Motor neuron (in vitro differentiated cells): ENCODE results near the gene PIPOX. TPM values are rescaled to one million over a fixed set of nuclear protein-coding genes. Genes with fewer than 3 reads are reported as not detected.

Experiments used
- ATAC-seq, 8 experiments: fragments of 200-7000 bp; cut with Tn5 transposase; replicated peaks in 6 of 8; 2 replicates each; pipeline ENCODE4 v1.8.0; 2021; ENCODE audit warnings: mild to moderate bottlenecking in 8 of 8, moderate library complexity in 8 of 8
- H3K27ac ChIP-seq, 2 donors: fragments of 250-450 bp; sonication (Bioruptor Pico); 2 replicates each; pipeline ENCODE4 v1.9.0; 2021; ENCODE audit warnings: antibody characterized with exemption in 2 of 2, mild to moderate bottlenecking in 2 of 2, moderate library complexity in 1 of 2
- H3K4me1 ChIP-seq, 2 donors: fragments of 250-450 bp; sonication (Bioruptor Pico); replicated peaks in 1 of 2; 2 replicates each; pipeline ENCODE4 v1.6.1; 2021; ENCODE audit warnings: antibody characterized with exemption in 2 of 2, mild to moderate bottlenecking in 2 of 2, moderate library complexity in 1 of 2
- H3K4me3 ChIP-seq, 5 donors: fragments of 250-450 bp; sonication (Bioruptor Pico); 2 replicates each; pipeline ENCODE4 v1.9.0; 2021; ENCODE audit warnings: antibody characterized with exemption in 5 of 5, mild to moderate bottlenecking in 5 of 5, moderate library complexity in 4 of 5
- WGBS, 10 experiments: fragments of 450-650 bp; shearing (Covaris generic); methylation state at CpG; one replicate each; pipeline ENCODE4 v1.0.0; 2022; 5-methylcytosine and 5-hydroxymethylcytosine counted together
- in situ Hi-C, 9 experiments: fragments of 400-800 bp; cut with MboI; loops; one replicate each; pipeline ENCODE4 v1.15.0; 2021; ENCODE audit warnings: low sequenced_read_pairs in 9 of 9, low pct_unique_long_range_greater_than_20kb in 2 of 9; ENCODE audit not compliant: unreplicated experiment in 9 of 9
- total RNA-seq, 8 experiments: library from RNA; unstranded; fragments of 300-600 nt; gene quantifications; 2 replicates each; pipeline versions ENCODE4 v1.2.3 to v1.2.4, GENCODE V29; 2022

Gene PIPOX
- total RNA-seq, 8 experiments from 2014 or later: 1.6 to 11.8 (median 4.6) TPM

DNA sequence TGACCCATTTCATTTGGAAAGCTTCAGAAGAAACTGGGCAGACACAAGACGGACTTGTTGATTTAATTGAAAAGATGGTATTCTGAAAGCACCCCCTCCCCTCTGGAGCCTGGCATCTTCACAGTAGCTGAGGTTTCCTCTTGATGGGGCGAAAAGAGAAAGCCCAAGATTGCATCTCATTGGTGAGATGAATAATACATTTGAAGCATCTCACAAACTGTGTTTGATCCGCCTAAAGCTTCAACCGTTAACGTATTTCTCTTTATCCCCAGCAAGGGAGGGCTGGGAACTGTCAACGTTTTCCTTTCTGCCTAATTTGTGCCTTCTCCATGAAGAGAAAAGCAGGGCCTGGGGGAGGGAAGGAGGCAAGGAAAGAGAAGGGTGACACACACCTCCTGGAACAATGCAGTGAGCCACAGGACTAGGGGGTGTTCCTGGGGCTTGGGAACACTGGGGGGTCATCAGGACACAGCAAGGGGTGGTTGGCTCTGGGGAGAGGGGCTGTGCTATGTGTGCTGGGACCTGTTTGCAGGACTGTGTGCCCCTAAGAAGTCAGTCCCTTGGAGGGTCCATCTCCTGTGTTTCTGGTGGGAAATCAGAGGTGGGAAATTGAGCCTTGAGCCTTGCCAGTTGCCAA lies 18.5 kb upstream of the PIPOX start:
- Histone ChIP-seq H3K4me3 (no peak overlapping the region), H3K4me1 (peaks cover 31 to 36% of the 10 kb centered on the region in 2 donors), H3K27ac (no peak overlapping the region)
- ATAC-seq: no peak
- 25 to 100% (median 51%) methylated on average over 1 to 6 of the region's 6 CpGs; no CpG with 5 or more reads in 1 of the 10 experiments for WGBS, 10 experiments
- in situ Hi-C loops: no loop called here

DNA sequence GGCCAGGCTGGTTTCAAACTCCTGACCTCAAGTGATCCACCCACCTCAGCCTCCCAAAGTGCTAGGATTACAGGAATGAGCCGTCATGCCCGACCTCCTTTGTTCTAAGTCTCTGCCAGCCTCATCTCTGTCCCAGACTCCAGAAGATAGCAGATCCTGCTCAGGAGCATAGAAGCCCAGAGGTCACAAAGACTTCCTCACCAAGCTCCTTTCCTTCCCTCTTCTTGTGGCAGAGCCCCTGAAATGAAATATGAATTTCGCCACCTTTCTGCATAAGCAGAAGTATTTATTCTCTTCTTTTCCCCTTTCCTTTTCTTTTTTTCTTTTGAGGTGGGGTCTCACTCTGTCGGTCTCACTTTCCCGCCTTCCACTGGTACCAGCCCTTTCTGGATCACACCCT lies 11.5 kb upstream of the PIPOX start:
- WGBS, 10 experiments: 4 to 86% (median 64%) methylated on average over 2 to 5 of the region's 5 CpGs; no CpG with 5 or more reads in 1 of the 10 experiments
- in situ Hi-C loops: no loop called here

DNA sequence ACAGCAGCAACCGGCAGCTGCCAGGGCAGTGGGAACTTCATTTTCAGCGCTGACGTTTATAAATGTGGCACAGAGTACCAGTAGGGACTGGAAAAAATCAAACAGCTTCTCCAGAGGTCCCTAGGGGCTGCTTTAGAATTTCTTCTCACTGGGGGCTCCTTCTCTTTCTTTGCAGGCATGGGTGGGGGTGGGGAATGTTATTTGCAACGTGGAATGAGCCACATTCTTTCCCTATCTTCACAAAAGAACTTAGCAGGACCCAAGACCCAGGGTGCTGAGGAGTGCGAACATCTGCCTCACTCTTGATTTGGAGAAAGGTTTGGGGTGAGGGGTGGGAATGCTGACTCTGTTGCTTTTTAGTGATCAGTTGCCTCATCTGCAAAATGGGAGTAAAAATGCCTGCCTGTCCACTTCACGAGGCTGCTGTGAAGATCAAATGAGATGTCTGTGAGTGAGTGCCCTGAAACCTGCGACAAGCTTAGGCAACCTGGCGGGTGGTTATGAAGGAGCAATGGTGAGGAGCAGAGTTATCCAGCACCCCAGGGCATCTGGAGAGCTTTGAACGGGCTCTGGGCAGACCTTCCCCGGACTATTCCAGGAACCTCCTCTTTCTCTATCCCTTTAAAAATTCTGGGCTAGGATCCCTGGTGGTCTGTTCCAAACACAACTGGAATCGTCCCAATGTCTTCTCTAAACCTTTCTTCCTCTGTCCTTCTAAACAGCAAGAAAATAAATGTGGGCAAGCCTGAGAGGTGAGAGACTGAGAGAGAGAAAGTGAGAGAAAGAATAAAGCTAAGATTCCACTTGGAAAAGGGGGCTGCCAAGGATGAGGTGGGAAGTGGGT lies 10.7 kb upstream of the PIPOX start:
- no peak overlapping the region for H3K27ac ChIP-seq
- H3K4me1 ChIP-seq: peaks cover 21 to 25% of the 10 kb centered on the region in 2 donors
- ATAC-seq: peak in 3 of 8 experiments; percentile 50 to 63 (median 55)
- no peak overlapping the region for H3K4me3 ChIP-seq
- WGBS, 10 experiments: 0 to 71% (median 23%) methylated on average over 1 to 9 of the region's 11 CpGs; no CpG with 5 or more reads in 2 of the 10 experiments
- in situ Hi-C loops: no loop called here

More for the DNA sequence above, 11.5 kb upstream of the PIPOX start:
- H3K27ac ChIP-seq: no peak overlapping the region
- H3K4me3 ChIP-seq: no peak overlapping the region
- peaks cover 18 to 25% of the 10 kb centered on the region in 2 donors for H3K4me1 ChIP-seq
- ATAC-seq: no peak

DNA sequence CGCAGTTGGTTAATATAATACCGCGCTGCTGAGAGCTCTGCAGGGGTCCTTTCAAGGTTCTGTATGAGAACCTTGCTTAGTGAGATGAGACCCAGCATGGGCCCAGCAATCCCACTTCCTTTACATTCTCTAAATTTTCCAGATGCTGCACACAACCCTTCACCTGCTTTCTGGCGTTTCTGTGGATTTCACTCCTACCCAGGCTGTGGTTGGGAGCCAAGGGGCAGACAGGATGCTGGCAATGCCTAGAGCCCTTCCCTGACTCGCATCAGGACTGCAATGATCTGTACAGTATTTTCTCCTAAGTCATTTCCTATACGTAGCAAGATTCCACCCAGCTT lies 10.1 kb upstream of the PIPOX start:
- Histone ChIP-seq H3K4me3 (no peak overlapping the region), H3K27ac (no peak overlapping the region), H3K4me1 (peaks cover 22 to 24% of the 10 kb centered on the region in 2 donors)
- 0 to 75% (median 27%) methylated on average over 1 to 5 of the region's 6 CpGs; no CpG with 5 or more reads in 2 of the 10 experiments for WGBS, 10 experiments
- in situ Hi-C loops: no loop called here
- no peak for ATAC-seq

DNA sequence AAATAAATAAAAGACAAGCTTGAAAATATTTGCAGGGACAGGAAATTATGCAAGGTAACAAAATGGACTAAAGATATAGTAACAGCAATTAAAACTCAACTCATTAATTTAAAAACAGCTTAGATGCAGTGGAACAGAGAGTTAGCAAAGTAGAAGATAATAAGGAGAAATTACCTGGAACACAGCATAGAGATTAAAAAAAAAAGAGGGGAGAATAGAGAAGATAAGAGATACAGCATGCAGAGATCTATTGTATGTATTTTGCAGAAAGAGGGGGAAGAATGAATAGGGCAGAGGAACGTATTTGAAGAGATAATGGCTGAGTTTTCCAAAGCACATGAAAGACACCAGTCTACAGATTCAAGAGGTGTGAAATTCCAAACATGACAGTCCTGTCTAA lies 8.4 kb upstream of the PIPOX start:
- Histone ChIP-seq H3K27ac (no peak overlapping the region), H3K4me3 (no peak overlapping the region), H3K4me1 (peaks cover 31% of the 10 kb centered on the region in 2 donors)
- in situ Hi-C loops: no loop called here
- no peak for ATAC-seq
- 0 to 92% (median 67%) methylated on average over 1 of the region's 1 CpG; no CpG with 5 or more reads in 1 of the 10 experiments for WGBS, 10 experiments

DNA sequence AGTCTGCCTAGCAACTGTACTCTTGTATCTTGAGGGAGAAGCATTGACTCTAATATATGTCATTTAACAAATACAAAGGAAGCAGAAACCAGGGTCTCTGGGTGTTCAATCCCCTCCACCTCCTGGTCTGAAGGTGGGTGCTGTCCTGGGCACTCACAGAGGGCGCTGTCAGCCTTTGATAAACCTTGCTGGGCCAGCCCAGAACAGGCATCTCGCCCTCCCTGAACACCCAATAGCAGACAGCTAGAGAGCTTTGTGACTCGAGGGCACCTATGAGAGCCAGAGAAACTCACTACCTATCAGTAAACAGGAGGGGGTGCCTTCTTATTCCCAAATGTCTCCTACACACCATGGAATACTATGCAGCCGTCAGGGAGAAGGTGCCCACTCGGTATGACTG lies 6.4 kb upstream of the PIPOX start:
- 10 to 100% (median 81%) methylated on average over 1 to 5 of the region's 5 CpGs; no CpG with 5 or more reads in 1 of the 10 experiments for WGBS, 10 experiments
- peak in 1 of 8 experiments; percentile 31 for ATAC-seq
- no peak overlapping the region for H3K4me3 ChIP-seq
- in situ Hi-C loops: no loop called here
- no peak overlapping the region for H3K27ac ChIP-seq
- peaks cover 40 to 41% of the 10 kb centered on the region in 2 donors for H3K4me1 ChIP-seq

DNA sequence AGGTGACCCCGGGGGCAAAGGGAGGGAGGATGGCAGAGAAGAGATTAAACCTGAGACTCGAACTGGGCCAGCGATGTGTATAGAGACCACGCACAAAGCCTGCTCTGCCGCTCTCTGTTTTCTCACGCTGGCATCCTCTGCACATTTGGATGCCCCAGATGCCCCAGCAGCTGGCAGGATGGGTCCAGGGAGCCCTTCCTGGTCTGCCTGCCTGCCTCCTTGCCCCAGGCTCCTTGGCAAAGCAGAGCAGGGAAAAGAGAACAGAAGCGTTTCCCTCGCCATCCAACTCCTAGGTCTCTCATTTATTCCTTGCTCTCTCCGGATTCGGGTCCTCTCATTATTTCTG lies 5.2 kb upstream of the PIPOX start:
- H3K27ac ChIP-seq: peak overlapping the region; percentile 29 to 82
- 22 to 93% (median 54%) methylated on average over 1 to 10 of the region's 10 CpGs; no CpG with 5 or more reads in 2 of the 10 experiments for WGBS, 10 experiments

DNA sequence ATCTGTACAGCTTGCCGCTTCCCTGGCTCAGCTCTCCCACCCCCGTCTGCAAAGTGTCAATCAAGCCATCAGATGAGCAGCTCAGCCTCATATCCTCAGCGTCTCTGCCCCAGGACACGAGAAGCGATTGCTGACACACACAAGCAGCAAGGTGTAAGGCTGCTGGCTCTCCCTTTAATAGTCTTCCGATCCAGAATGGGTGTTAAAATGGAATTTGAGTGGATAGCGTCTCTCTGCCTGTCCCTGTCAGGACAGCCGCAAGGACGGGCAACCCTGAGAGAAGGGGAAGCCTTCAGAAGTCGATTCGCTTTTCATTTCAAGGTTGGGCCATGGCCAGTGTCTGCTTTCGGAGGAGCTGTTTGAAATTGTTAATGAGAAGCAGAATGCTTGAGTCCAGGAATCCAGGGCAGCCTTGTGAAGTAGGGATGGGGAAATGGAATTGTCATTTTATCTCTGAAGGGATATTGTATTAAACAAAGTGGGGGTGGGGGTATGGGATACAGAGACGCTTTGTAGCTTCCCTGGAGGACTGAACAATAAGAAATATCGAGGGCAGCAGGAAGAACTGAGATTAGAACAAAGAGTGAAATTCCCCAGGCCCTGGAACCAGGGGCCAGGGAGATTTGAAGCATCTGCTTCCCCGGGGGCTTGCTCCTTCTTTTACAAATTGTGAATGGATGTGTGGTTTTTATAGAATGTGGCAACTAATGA lies 4.7 kb upstream of the PIPOX start:
- peak in 7 of 8 experiments; percentile 3 to 37 (median 31) for ATAC-seq

More for the DNA sequence above, 5.2 kb upstream of the PIPOX start:
- H3K4me3 ChIP-seq: no peak overlapping the region
- ATAC-seq: no peak
- H3K4me1 ChIP-seq: peaks cover 39 to 45% of the 10 kb centered on the region in 2 donors
- in situ Hi-C loops: no loop called here

DNA sequence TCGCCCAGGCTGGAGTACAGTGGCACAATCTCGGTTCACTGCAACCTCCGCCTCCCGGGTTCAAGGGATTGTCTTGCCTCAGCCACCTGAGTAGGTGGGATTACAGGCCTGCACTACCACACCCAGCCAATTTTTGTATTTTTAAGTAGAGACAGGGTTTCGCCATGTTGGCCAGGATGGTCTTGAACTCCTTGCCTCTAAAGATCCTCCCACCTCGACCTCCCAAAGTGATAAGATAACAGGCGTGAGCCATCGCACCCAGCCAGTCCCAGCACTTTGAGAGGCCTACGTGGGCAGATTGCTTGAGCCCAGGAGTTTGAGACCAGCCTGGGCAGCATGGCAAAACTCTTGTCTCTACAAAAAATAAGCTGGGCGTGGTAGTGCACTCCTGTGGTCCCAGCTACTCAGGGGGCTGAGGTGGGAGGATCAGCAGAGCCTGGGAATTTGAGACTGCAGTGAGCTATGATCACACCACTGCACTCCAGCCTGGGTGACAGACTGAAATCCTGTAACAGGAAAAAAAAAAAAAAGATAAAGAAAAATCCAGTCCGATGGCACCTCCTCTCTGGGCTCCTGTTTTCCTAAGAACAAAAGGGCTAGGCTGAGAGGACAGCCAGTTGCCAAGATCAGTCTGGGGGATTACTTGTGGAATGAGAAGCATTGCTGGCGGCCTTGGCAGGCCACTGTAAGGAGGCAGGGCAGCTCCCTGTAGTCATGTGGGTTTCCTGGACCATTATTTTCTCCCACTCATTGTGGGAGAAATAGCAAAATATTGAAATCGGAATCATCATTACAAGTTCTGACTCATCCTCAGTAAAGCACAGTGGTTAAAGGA lies 3.0 kb upstream of the PIPOX start:
- ATAC-seq: peak in 6 of 8 experiments; percentile 18 to 75 (median 56)
- Histone ChIP-seq H3K27ac (peak overlapping the region; percentile 40 to 65), H3K4me1 (peaks cover 55 to 63% of the 10 kb centered on the region in 2 donors), H3K4me3 (no peak overlapping the region)
- 50 to 100% (median 80%) methylated on average over 1 to 12 of the region's 13 CpGs; no CpG with 5 or more reads in 1 of the 10 experiments for WGBS, 10 experiments
- in situ Hi-C loops: no loop called here

More for the DNA sequence above, 4.7 kb upstream of the PIPOX start:
- in situ Hi-C loops: no loop called here
- H3K4me3 ChIP-seq: no peak overlapping the region
- peaks cover 41 to 50% of the 10 kb centered on the region in 2 donors for H3K4me1 ChIP-seq
- 0 to 23% (median 17%) methylated on average over 1 to 13 of the region's 15 CpGs; no CpG with 5 or more reads in 1 of the 10 experiments for WGBS, 10 experiments
- peak overlapping the region; percentile 29 to 82 for H3K27ac ChIP-seq

DNA sequence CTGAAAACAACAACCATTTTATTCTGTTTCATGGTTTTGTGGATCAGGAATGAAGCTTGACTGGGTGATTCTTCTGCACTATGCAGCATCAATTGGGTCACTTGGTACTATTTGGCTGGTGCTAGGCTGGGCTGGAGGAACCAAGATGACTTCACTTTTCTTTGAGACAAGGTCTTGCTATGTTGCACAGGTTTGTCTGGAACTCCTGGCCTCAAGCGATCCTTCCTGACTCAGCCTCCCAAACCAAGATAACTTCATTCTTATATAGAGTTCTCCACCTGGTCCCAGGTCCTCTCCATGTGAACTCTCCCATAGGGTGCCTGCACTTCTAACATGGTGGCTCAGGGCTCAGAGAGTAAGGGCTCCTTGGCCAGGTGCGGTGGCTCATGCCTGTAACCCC lies 1.9 kb upstream of the PIPOX start:
- Histone ChIP-seq H3K27ac (no peak overlapping the region), H3K4me3 (no peak overlapping the region), H3K4me1 (peaks cover 60 to 67% of the 10 kb centered on the region in 2 donors)
- no peak for ATAC-seq
- in situ Hi-C loops: no loop called here
- WGBS, 10 experiments: 100% methylated on average over 1 of the region's 2 CpGs; no CpG with 5 or more reads in 6 of the 10 experiments

DNA sequence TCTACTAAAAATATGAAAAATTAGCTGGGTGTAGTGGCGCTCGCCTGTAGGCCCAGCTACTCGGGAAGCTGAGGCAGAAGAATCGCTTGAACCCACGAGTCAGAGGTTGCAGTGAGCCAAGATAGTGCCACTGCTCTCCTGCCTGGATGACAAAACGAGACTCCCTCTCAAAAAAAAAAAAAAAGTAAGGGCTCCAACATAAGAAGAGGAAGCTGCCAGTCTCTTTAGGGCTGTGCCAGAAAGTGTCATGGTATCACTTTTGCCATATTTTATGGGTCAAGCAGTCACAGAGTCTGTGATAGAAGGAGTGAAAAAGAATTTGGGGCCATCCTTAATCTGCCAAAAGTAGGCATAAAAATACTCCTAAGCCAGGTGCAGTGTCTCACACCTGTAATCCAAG lies 1.4 kb upstream of the PIPOX start:
- Histone ChIP-seq H3K27ac (no peak overlapping the region), H3K4me3 (no peak overlapping the region), H3K4me1 (peaks cover 60 to 67% of the 10 kb centered on the region in 2 donors)
- no peak for ATAC-seq
- WGBS, 10 experiments: 60 to 100% (median 74%) methylated on average over 1 to 6 of the region's 6 CpGs; no CpG with 5 or more reads in 6 of the 10 experiments
- in situ Hi-C loops: no loop called here

DNA sequence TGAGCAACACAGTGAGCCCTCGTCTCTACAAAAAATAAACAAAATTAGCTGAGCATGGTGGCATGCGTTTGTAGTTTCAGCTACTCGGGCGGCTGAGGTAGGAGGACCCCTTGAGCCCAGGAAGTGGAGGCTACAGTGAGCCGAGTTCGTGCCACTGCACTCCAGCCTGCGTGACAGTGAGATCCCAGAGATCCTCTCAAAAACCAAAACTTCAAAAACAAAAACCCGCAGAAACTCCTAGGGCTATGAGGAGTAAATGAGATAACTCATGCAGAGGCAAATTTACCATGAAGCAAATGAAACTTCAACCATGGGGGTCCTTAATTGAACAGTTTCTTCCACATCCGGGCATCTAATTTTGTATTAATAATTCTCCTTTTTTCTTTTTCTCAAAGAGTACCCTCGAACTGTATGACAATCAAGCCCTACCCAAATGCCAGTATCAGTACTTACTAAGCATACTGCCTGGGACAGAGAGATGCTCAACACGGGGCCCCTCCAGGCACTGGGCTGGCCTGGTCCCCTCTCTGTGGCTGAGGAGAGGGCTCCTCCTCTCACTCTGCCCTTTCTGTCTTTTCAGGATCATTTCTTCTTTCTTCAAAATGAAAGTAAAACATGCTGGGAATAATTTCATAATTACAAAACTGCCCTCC lies 789 bp upstream of the PIPOX start:
- WGBS, 10 experiments: 0 to 82% (median 66%) methylated on average over 1 to 10 of the region's 11 CpGs
- H3K4me3 ChIP-seq: no peak overlapping the region
- H3K27ac ChIP-seq: no peak overlapping the region
- in situ Hi-C loops: no loop called here
- H3K4me1 ChIP-seq: peaks cover 60 to 66% of the 10 kb centered on the region in 2 donors
- peak in 5 of 8 experiments; percentile 22 to 51 (median 46) for ATAC-seq
